ENCODE data around the gene AFDN.

AFDN gene

DNA sequence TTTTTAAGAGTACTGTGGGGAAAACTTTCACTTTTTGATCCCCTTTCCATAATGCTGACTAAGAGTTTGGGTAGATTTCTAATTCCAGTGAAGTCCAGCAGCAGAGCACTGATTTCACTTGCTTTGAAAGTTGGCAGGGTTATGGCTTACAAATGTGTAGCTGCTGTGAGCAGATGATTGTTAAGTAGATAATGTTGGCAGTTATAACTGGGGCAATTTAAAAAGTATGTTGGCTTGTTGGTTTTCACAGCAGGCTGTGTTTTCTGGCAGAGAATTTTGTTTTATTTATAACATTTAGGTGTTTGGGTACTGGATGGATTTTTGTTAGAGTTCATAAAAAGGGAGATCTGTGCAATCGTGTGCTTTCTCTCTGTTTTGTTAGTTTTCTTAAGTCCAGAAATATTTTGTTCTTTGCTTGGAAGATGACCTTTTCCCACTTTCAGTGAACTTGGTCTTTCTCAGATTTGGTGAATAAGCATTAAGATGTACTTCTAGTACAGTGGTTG, 31.4 kb downstream of the AFDN start:
- Histone ChIP-seq H3K4me1 (peaks cover 8 to 36% (median 10%) of the 10 kb centered on the region in 10 experiments), H3K27me3 (no peaks in the 10 kb centered on the region), H4K20me1 (peaks cover 6 to 100% (median 28%) of the 10 kb centered on the region in 11 experiments; a peak in 20 of 22 replicates), H3K36me3 (peaks cover 0 to 10% (median 0%) of the 10 kb centered on the region in 11 experiments; a peak in 2 of 22 replicates), H3K27ac (no peak overlapping the region), H3K9ac (no peak overlapping the region), H3K4me3 (no peak overlapping the region), H3K9me3 (replicated peaks in 1 of 11) (peaks cover 14 to 40% (median 27%) of the 10 kb centered on the region in 11 experiments; a peak in 20 of 22 replicates), H3K4me2 (peak overlapping the region in 3 of 11 experiments; percentile 10 to 49 (median 40); a peak in 2 of 22 replicates)
- no peak for TF ChIP-seq Cebpa-rat (IDR thresholded peaks at IDR 0.05)

DNA sequence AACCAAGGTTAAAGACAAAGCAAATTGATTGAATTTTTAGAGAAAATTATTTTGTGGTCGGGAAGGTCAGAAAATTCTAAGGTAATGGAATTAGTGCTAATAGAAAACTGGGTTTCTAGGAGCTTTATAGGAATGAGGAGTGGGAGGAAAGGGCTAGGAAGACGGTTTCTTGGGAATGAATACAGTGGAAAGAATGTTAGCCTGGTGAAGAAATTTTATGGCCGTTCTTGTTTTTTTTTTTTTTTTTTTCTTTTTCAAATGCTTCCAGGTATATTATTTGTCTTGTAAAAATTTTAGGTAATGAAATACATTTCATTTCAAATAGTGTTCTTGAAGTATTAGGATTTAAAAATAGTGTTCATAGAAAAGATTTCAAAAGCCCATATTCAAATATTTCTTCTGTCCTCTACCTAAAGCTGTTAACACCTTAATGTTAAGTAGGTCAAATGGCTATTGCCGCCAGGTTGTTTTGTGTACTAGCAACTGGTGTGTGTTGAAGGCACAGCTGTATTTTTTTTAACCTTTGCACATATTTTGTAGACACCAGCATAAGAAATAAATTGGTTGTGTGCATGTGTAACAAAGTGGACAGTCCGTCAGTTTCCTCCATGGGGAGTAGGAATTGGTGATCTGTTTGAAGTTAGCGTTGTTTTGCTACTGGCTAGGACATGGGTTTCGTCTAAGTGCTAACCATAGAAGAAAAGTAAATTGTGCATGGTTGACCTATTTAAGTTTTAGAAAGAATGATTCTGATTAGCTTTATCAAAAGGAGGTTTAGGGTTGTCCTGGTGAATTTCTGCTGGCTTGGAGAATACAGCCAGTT, 32.3 kb downstream of the AFDN start:
- peaks cover 14 to 33% (median 20%) of the 10 kb centered on the region in 11 experiments; a peak in 20 of 22 replicates for H3K9me3 ChIP-seq (replicated peaks in 1 of 11)
- no peaks in the 10 kb centered on the region for H3K27me3 ChIP-seq
- no peak overlapping the region for H3K27ac ChIP-seq
- TF ChIP-seq Cebpa-rat (IDR thresholded peaks at IDR 0.05), result no peak
- no peak overlapping the region for H3K4me3 ChIP-seq
- H3K4me2 ChIP-seq, result no peak overlapping the region
- peaks cover 9 to 100% (median 28%) of the 10 kb centered on the region in 11 experiments; a peak in 19 of 22 replicates for H4K20me1 ChIP-seq
- peaks cover 0 to 10% (median 0%) of the 10 kb centered on the region in 11 experiments; a peak in 3 of 22 replicates for H3K36me3 ChIP-seq
- peaks cover 8 to 36% (median 10%) of the 10 kb centered on the region in 10 experiments for H3K4me1 ChIP-seq
- H3K9ac ChIP-seq, result no peak overlapping the region

DNA sequence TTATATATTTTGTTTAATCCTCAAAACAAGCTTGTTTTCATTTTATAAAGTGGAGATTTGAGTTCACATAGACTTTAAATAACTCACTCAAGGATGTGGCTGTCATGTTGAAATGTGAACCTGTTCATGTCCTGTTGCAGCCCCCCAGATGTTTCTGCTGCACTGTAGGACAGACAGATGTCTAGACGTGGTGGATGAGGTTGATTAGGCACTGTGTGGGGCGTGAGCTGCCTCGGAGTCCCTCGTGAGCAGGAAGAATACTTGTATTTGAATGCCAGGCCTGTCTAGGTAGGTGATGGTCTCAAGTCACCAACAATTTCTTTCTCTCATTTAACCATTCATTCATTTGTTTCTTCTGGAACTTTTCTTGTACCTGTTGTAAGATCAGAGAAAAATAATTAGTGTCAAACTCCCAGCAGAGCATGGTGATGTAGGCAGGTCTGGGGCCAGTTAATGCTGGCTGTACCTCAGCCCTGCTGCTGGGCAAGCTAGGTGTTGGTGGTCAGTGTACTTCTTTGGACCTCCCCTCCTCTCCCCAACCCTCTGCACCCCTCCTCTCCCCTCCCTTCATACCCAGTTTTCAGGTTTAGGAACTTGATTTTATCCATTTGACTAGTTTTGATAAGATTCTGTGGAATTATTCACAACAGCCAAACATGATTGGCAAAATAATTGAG, 34.0 kb downstream of the AFDN start:
- Histone ChIP-seq H3K27me3 (no peaks in the 10 kb centered on the region), H3K36me3 (peaks cover 0 to 9% (median 5%) of the 10 kb centered on the region in 11 experiments; a peak in 10 of 22 replicates), H3K9ac (no peak overlapping the region), H3K4me1 (peaks cover 8 to 33% (median 10%) of the 10 kb centered on the region in 10 experiments), H3K9me3 (replicated peaks in 1 of 11) (peaks cover 10 to 28% (median 15%) of the 10 kb centered on the region in 11 experiments; a peak in 20 of 22 replicates), H3K27ac (no peak overlapping the region; a peak in 1 of 22 replicates), H3K4me2 (peak overlapping the region; percentile 2 to 69 (median 40); a peak in 17 of 22 replicates), H3K4me3 (no peak overlapping the region), H4K20me1 (peaks cover 9 to 97% (median 28%) of the 10 kb centered on the region in 11 experiments; a peak in 19 of 22 replicates)
- TF ChIP-seq Cebpa-rat (IDR thresholded peaks at IDR 0.05), result no peak

DNA sequence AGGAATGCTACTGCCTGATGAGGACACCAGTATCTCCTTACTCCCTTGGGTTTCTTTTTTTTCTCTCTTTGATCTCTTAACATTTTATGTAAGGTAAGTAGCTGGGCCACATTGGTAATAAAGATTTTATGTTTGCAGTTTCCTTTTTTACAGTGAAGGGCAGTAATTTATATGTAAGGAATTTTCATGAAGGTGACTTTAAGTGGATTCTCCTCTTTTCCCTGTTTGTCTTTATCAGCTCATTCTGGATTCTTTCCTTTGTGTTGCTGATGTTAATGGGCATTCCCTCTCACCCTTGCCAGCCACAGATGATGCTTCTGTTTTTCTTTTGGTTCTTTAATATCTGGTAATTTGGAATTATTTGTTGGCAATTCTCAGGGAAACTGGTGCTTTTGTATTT, 34.7 kb downstream of the AFDN start:
- Histone ChIP-seq H3K27me3 (no peaks in the 10 kb centered on the region), H3K9me3 (replicated peaks in 1 of 11) (peaks cover 2 to 20% (median 8%) of the 10 kb centered on the region in 11 experiments; a peak in 18 of 22 replicates), H3K9ac (no peak overlapping the region), H3K36me3 (peaks cover 0 to 13% (median 6%) of the 10 kb centered on the region in 11 experiments; a peak in 14 of 22 replicates), H3K4me1 (peaks cover 8 to 26% (median 10%) of the 10 kb centered on the region in 10 experiments), H3K4me2 (no peak overlapping the region), H3K4me3 (no peak overlapping the region), H4K20me1 (peaks cover 9 to 90% (median 28%) of the 10 kb centered on the region in 11 experiments; a peak in 19 of 22 replicates), H3K27ac (no peak overlapping the region)
- no peak for TF ChIP-seq Cebpa-rat (IDR thresholded peaks at IDR 0.05)

DNA sequence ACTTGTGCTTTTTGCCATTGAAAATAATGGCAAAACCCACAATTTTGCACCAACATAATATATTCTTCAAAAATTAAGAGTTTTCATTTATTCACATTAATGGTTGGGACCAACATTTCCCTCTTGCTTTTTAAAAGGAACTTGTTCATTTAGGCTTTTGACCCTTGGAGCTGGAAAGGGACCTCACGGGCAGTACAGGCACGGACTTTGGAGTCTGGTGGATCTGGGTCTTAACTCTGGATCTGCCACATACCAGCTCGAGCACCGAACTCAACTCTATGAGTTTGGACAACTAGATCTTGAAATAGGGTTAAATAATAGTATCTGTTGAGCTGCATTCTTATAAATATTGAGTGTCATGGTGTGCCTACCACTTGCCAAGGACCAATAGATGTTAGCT, 37.2 kb downstream of the AFDN start:
- Histone ChIP-seq H3K9me3 (replicated peaks in 1 of 11) (peaks cover 0 to 10% (median 0%) of the 10 kb centered on the region in 11 experiments; a peak in 2 of 22 replicates), H3K4me1 (peaks cover 3 to 12% (median 8%) of the 10 kb centered on the region in 10 experiments; a peak in 16 of 20 replicates), H3K4me3 (no peak overlapping the region), H4K20me1 (peaks cover 9 to 77% (median 26%) of the 10 kb centered on the region in 11 experiments; a peak in 19 of 22 replicates), H3K27me3 (no peaks in the 10 kb centered on the region), H3K36me3 (peaks cover 15 to 38% (median 28%) of the 10 kb centered on the region in 11 experiments; a peak in 20 of 22 replicates), H3K27ac (no peak overlapping the region), H3K4me2 (no peak overlapping the region), H3K9ac (no peak overlapping the region)
- TF ChIP-seq Cebpa-rat (IDR thresholded peaks at IDR 0.05), result no peak

DNA sequence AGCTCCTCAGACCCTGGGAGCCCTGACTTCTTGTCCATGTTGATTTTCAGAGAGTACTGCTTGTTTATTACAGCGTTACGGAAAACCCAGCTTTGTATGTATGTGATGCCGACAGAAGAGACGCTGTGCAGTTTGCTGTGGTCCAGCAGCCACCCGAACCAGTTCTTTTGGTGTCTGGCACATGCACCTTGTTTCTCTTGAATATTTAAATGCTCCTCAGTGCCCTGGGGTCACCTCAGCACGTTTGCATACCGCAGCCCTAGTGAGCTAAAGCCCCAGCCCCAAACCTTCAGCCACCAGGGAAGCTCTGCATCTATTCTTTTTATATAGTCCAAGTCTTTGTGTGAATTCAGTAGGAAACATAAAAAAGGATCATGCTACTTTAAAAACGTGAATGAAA, 39.9 kb downstream of the AFDN start:
- H3K9ac ChIP-seq, result no peak overlapping the region
- H3K9me3 ChIP-seq (replicated peaks in 1 of 11), result peaks cover 0 to 10% (median 0%) of the 10 kb centered on the region in 11 experiments; a peak in 2 of 22 replicates
- peaks cover 28 to 63% (median 45%) of the 10 kb centered on the region in 11 experiments; a peak in 20 of 22 replicates for H3K36me3 ChIP-seq
- H4K20me1 ChIP-seq, result peaks cover 0 to 63% (median 6%) of the 10 kb centered on the region in 11 experiments; a peak in 10 of 22 replicates
- no peak overlapping the region for H3K4me3 ChIP-seq
- H3K27me3 ChIP-seq, result no peaks in the 10 kb centered on the region
- peaks cover 0 to under 1% (median 0%) of the 10 kb centered on the region in 10 experiments; a peak in 2 of 20 replicates for H3K4me1 ChIP-seq
- no peak for TF ChIP-seq Cebpa-rat (IDR thresholded peaks at IDR 0.05)
- H3K4me2 ChIP-seq, result no peak overlapping the region
- H3K27ac ChIP-seq, result no peak overlapping the region

DNA sequence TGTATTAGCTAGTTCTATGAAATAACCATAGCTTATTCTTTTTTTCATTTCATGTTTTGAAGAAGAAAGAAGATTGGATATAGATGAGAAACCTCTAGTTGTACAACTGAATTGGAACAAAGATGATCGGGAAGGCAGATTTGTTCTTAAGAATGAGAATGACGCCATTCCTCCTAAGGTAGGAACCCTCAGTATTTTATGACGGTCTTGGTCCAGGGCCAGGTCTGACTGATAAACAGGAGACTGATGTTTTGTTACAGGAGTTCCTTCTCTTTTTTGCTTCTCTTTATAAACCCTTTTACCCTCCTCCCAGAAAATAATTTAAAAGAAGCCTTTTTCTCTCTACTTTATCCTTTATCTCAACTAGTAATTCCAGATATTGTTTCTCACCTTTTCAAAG, 43.6 kb downstream of the AFDN start:
- Histone ChIP-seq H3K27me3 (no peaks in the 10 kb centered on the region), H3K9me3 (replicated peaks in 1 of 11) (no peaks in the 10 kb centered on the region), H3K27ac (no peak overlapping the region), H4K20me1 (peaks cover 0 to 52% (median 0%) of the 10 kb centered on the region in 11 experiments; a peak in 5 of 22 replicates), H3K36me3 (peaks cover 34 to 83% (median 62%) of the 10 kb centered on the region in 11 experiments), H3K9ac (no peak overlapping the region), H3K4me1 (peaks cover 0 to 19% (median 3%) of the 10 kb centered on the region in 10 experiments; a peak in 10 of 20 replicates), H3K4me3 (no peak overlapping the region), H3K4me2 (no peak overlapping the region)
- TF ChIP-seq Cebpa-rat (IDR thresholded peaks at IDR 0.05), result no peak

DNA sequence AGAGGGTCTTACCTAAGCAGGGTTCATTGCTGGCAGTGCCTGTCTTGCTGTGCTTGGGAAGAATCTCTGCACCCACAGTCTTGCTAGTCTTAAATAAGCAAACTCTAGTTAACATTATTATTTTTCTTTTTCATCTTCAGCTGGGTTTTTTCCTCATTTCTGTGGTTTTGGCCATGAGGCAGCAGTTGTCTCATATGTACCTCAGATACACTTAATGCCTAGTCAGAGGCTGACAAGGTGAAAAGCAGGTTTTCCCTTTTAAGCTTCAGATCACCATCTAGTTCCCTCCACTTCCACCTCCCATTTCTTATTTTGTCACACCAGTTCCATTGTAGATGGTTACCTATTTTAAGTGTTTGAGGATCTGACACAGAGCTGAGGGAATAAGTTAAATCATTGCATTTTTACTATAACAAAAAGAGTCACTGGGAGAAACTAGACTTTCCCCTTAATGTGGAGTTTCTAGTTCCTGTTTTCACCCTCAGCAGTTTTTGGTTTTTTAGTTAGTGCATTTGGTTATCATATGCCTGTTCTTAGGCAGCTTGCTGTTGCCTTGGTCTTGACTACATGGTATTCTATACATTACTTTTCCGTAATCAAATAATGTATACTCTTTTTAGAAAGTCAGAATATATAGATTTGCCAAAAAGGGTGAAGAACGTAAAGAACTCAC, 46.0 kb downstream of the AFDN start:
- no peak for TF ChIP-seq Cebpa-rat (IDR thresholded peaks at IDR 0.05)
- Histone ChIP-seq H3K36me3 (peaks cover 38 to 90% (median 68%) of the 10 kb centered on the region in 11 experiments), H3K4me1 (peaks cover 0 to 19% (median 3%) of the 10 kb centered on the region in 10 experiments; a peak in 10 of 20 replicates), H3K27ac (0 out of 22 replicates have a peak overlapping the region, but pooled peaks of 1 of the 11 experiments have one; percentile 2), H3K9ac (no peak overlapping the region; a peak in 1 of 22 replicates), H3K4me2 (peak overlapping the region in 4 of 11 experiments; percentile 16 to 59 (median 42); a peak in 6 of 22 replicates), H3K27me3 (no peaks in the 10 kb centered on the region), H3K4me3 (no peak overlapping the region), H4K20me1 (peaks cover 0 to 53% (median 0%) of the 10 kb centered on the region in 11 experiments; a peak in 4 of 22 replicates), H3K9me3 (replicated peaks in 1 of 11) (no peaks in the 10 kb centered on the region)

All from BLaER1 treated with 17β-estradiol and CSF1 and Interleukin-3, amounts not matched to agents 10 nM and 100 nM (cell line).